Natural killer cell (primary cell): ENCODE results near the gene RGS10. TPM values are rescaled to one million over a fixed set of nuclear protein-coding genes. Genes with fewer than 3 reads are reported as not detected.

Experiments used
- ATAC-seq, 3 donors: fragments of 150-1000 bp in 2 of 3; fragments of 200-7000 bp in 1 of 3; cut with Tn5 transposase; 1 replicate in 1 of 3; 2 replicates in 2 of 3; pipeline ENCODE4 v1.10.0; 2021; ENCODE audit warnings: mild to moderate bottlenecking in 2 of 3, moderate library complexity in 2 of 3
- DNase-seq, 2 donors: peaks; one replicate each; pipeline versions ENCODE4 v3.0.0 to v3.0.0-alpha.2; 2013 to 2021; ENCODE audit warnings: mixed read lengths in 1 of 2
- H3K27ac ChIP-seq: one replicate; pipeline ENCODE4 v1.5.1; 2013; ENCODE audit warnings: mild to moderate bottlenecking, low read length
- H3K27me3 ChIP-seq: one replicate; pipeline ENCODE4 v1.6.1; 2013; ENCODE audit warnings: low read length; ENCODE audit not compliant: control insufficient read depth, insufficient read depth
- H3K36me3 ChIP-seq: one replicate; pipeline ENCODE4 v1.6.1; 2013; ENCODE audit warnings: low read length; ENCODE audit not compliant: control insufficient read depth, insufficient read depth
- H3K4me1 ChIP-seq: one replicate; pipeline ENCODE4 v1.6.1; 2013; ENCODE audit warnings: low read length; ENCODE audit not compliant: control insufficient read depth, insufficient read depth
- H3K4me3 ChIP-seq: one replicate; pipeline ENCODE4 v1.5.1; 2013; ENCODE audit warnings: low read length
- H3K9me3 ChIP-seq: one replicate; pipeline ENCODE4 v1.6.1; 2013; ENCODE audit warnings: low read length; ENCODE audit not compliant: control insufficient read depth, insufficient read depth
- H3K27ac Mint-ChIP-seq, 2 donors: one replicate each; pipeline ENCODE4 v1.8.0; 2022; ENCODE audit warnings: mild to moderate bottlenecking in 2 of 2, mixed read lengths in 2 of 2, moderate library complexity in 1 of 2
- H3K27me3 Mint-ChIP-seq, 2 donors: one replicate each; pipeline ENCODE4 v1.8.0; 2022; ENCODE audit warnings: low read depth in 2 of 2, mixed read lengths in 2 of 2
- H3K36me3 Mint-ChIP-seq: one replicate; pipeline ENCODE4 v1.8.0; 2022; ENCODE audit warnings: mixed read lengths
- H3K4me1 Mint-ChIP-seq, 2 donors: one replicate each; pipeline ENCODE4 v1.8.0; 2022; ENCODE audit warnings: mixed read lengths in 2 of 2
- H3K4me3 Mint-ChIP-seq: one replicate; pipeline ENCODE4 v1.8.0; 2022; ENCODE audit warnings: mild to moderate bottlenecking, moderate library complexity, mixed read lengths
- H3K9me3 Mint-ChIP-seq, 2 donors: one replicate each; pipeline ENCODE4 v1.8.0; 2022; ENCODE audit warnings: mixed read lengths in 2 of 2
- WGBS: methylation state at CpG from one replicate; pipeline ENCODE4 v1.1.7; 2013; ENCODE audit warnings: missing lambda C conversion rate; ENCODE audit not compliant: insufficient coverage; 5-methylcytosine and 5-hydroxymethylcytosine counted together
- intact Hi-C: fragments of 100-400 bp; cut with micrococcal nuclease; formaldehyde crosslinking; loops from one replicate; pipeline ENCODE4 v1.14.2; 2022
- total RNA-seq, 4 donors: library from RNA; stranded (reverse); fragments of 120-200 nt in 1 of 4; gene quantifications; one replicate each; pipeline versions ENCODE4 v1.2.3 to v1.2.4, GENCODE V29; 2013 to 2022
- TF ChIP-seq, protein P1 (sequence below): fragments of 200-600 bp; IDR thresholded peaks from one replicate; pipeline ENCODE4 v1.8.0; 2022; ENCODE audit warnings: antibody characterized with exemption

The RGS10 gene
- total RNA-seq, 3 donors from 2014 or later (not counting 1 experiment from before 2014, with no cell fraction given): 13.5 to 25.7 (median 21.4) TPM

DNA sequence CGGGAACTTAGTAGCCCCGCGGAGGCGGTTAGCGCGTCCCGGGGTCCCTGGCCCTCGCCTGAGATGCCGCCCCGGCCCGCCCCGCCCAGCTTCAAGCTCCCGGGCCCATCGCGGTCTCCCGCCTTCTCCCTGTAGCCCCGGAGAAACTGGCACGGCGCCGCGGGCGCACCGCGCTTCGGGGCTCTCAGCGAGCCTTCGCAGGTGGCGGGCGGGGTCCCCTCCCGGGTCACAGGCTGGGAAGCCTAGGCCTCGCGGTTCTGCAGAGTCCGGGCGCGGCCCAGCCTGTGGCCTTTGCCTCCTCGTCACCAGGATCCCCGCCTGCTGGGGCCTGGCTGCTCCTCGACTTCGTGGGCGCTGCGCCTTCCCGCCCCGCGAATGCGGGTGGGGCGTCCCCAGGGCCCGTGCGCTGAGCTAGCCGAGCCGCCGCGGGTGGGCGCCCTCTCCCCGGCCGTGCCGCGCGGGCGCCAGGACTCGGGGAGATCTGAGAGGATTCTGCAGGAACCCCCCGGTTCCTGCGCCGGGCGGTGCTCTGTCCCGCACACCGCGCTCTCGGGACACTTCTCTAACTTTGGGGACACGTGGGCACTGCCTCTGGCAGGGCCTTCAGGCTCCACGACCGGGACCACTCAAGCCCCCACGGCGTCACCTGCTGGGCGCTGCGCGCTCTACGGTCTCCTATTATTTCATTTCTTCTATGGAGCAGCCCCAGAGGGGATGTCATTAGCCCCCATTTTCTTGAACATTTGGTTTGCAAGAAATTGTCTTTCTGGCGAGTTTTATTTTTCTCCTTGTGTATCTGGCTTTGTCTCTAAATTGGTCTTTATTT is 682 bp upstream of the RGS10 start:
- Mint-ChIP-seq H3K27me3 (peaks cover 19 to 22% of the 10 kb centered on the region in 2 donors), H3K4me3 (peak overlapping the region; percentile 91), H3K4me1 (peaks cover 21 to 32% of the 10 kb centered on the region in 2 donors), H3K27ac (peak overlapping the region; percentile 54 to 55), H3K36me3 (no peaks in the 10 kb centered on the region), H3K9me3 (no peaks in the 10 kb centered on the region)
- no peak overlapping the region for H3K27ac ChIP-seq
- intact Hi-C loops: no loop called here
- peaks cover 5% of the 10 kb centered on the region for H3K27me3 ChIP-seq
- under 1% methylated on average over 78 of the region's 78 CpGs for WGBS
- H3K4me3 ChIP-seq: peak overlapping the region; percentile 68
- no peaks in the 10 kb centered on the region for H3K36me3 ChIP-seq
- peak; percentile 61 to 75 (median 75) for ATAC-seq
- H3K9me3 ChIP-seq: no peaks in the 10 kb centered on the region
- TF ChIP-seq, protein P1, sequence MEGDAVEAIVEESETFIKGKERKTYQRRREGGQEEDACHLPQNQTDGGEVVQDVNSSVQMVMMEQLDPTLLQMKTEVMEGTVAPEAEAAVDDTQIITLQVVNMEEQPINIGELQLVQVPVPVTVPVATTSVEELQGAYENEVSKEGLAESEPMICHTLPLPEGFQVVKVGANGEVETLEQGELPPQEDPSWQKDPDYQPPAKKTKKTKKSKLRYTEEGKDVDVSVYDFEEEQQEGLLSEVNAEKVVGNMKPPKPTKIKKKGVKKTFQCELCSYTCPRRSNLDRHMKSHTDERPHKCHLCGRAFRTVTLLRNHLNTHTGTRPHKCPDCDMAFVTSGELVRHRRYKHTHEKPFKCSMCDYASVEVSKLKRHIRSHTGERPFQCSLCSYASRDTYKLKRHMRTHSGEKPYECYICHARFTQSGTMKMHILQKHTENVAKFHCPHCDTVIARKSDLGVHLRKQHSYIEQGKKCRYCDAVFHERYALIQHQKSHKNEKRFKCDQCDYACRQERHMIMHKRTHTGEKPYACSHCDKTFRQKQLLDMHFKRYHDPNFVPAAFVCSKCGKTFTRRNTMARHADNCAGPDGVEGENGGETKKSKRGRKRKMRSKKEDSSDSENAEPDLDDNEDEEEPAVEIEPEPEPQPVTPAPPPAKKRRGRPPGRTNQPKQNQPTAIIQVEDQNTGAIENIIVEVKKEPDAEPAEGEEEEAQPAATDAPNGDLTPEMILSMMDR: peak; percentile 57
- DNase-seq: peak; percentile 44 to 81
- peaks cover 30% of the 10 kb centered on the region for H3K4me1 ChIP-seq

DNA sequence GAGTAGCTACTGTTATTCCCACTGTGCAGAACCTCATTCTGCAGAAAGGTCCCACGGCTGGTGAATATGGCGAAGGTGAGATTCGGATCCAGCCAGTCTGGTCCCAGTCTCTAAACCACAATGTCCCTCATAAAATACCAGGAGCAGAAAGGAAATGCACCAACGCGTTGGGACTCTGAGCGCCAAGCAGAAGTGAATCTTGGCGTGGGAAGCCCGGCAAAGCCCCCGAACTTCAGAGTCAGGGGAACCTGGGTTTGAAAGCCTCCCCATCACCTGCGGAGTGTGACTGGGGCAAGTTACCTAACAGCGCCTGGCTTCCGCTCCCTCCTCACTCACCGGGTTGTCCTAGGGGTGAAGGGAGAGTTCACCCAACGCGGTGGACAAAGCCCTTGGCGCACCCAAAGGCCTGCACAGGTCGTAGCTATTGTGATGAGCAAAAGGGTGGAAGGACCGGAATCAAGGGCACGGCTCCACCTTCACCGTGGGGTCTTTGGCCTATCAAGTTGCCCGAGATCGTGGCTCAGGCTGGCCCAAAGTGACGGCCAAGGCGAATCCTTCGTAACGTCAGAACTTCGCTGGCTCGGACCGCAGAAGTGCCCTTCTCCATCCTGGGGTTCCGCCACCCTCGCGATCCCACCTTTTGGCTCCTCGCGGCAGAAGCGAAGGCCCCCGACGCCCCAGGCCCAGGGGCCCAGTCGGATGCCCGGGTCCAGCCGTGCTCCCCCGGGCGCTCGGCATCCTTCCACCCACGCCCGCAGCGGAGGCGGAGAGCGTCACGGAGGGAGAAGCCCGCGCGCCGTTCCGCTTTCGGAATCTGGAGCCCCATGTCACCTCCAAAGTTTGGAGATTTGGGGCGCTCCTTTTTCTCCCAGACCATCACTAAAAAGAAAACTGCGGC is 811 bp downstream of the RGS10 start:
- H3K4me3 Mint-ChIP-seq: peak overlapping the region; percentile 86
- ATAC-seq (peak in 2 of 3 donors; percentile 11 to 12), DNase-seq (peak in 1 of 2 donors; percentile 68)
- peaks cover 21 to 34% of the 10 kb centered on the region in 2 donors for H3K4me1 Mint-ChIP-seq
- H3K36me3 Mint-ChIP-seq: no peaks in the 10 kb centered on the region
- H3K27ac Mint-ChIP-seq: peak overlapping the region in 1 of 2 donors; percentile 44
- no peaks in the 10 kb centered on the region for H3K9me3 ChIP-seq
- H3K4me3 ChIP-seq: peak overlapping the region; percentile 68
- H3K9me3 Mint-ChIP-seq: no peaks in the 10 kb centered on the region
- peaks cover 32% of the 10 kb centered on the region for H3K4me1 ChIP-seq
- 11% methylated on average over 57 of the region's 57 CpGs for WGBS
- H3K27ac ChIP-seq: peak overlapping the region; percentile 22
- peaks cover 9 to 11% of the 10 kb centered on the region in 2 donors for H3K27me3 Mint-ChIP-seq
- TF ChIP-seq, protein P1: no peak
- H3K27me3 ChIP-seq: no peaks in the 10 kb centered on the region
- intact Hi-C loops: no loop called here
- H3K36me3 ChIP-seq: no peaks in the 10 kb centered on the region

DNA sequence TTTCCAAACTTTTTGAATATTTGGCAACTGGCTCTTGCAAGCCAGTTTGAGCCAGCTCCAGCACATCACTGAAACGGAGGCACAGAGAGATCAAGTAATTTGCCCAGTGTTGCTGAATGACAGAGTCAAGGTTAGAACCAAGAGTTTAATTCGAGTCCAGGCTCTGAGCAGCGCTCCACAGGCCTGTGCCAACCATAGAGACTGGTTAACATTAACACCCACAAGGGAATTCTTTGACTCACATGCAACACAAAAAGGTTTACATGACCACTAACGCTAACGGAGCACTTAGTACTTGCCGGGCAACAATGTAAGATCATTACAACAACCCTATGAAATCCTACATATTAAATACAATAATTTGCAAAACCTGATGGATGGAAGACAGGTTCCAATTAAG is 1.5 kb downstream of the RGS10 start:
- Histone ChIP-seq H3K27ac (no peak overlapping the region), H3K36me3 (no peaks in the 10 kb centered on the region), H3K4me3 (no peak overlapping the region), H3K4me1 (peaks cover 32% of the 10 kb centered on the region), H3K27me3 (no peaks in the 10 kb centered on the region), H3K9me3 (no peaks in the 10 kb centered on the region)
- intact Hi-C loops: no loop called here
- peak overlapping the region; percentile 86 for H3K4me3 Mint-ChIP-seq
- peaks cover 21 to 34% of the 10 kb centered on the region in 2 donors for H3K4me1 Mint-ChIP-seq
- ATAC-seq (no peak), DNase-seq (peak in 1 of 2 donors; percentile 34)
- H3K36me3 Mint-ChIP-seq: no peaks in the 10 kb centered on the region
- no peak overlapping the region for H3K27ac Mint-ChIP-seq
- peaks cover 3 to 5% of the 10 kb centered on the region in 2 donors for H3K27me3 Mint-ChIP-seq
- H3K9me3 Mint-ChIP-seq: no peaks in the 10 kb centered on the region
- TF ChIP-seq, protein P1: no peak
- 56% methylated on average over 6 of the region's 6 CpGs for WGBS
